Fibroblast of lung (primary cell): Measurements from ENCODE around the gene S100A10.

Experiments used
- EZH2 ChIP-seq: IDR thresholded peaks from 2 replicates; pipeline ENCODE4 v1.5.1; 2012; ENCODE audit warnings: low read length, control low read depth, mild to moderate bottlenecking; ENCODE audit errors: missing control alignments
- TF ChIP-seq, protein P1 (sequence below), 2 donors: IDR thresholded peaks in 1 of 2; conservative IDR thresholded peaks in 1 of 2; 1 replicate in 1 of 2; 2 replicates in 1 of 2; pipeline ENCODE4 v1.5.1; 2011 to 2012; ENCODE audit warnings: low read length in 2 of 2, control low read depth in 1 of 2, inconsistent platforms in 1 of 2, low read depth in 1 of 2, mild to moderate bottlenecking in 1 of 2

DNA sequence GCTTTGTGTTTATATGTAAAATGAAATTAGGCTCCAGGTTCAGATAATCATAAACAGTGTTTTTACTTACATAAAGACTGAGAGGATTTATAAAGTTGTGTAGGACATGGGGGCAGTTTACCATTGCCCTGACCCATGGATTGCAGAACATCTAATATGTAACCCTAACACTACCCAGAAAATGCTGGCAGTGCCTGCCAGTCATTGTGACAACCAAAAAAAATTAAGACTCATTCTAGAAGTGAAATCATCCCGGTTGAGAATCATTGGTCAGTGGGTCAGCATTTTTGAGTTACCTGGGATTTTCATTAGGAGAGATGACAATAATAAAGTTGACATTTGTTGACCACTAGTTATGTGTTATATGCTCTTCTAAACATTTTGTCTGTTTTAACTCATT lies 53.1 kb downstream of the S100A10 start:
- TF ChIP-seq, protein P1, sequence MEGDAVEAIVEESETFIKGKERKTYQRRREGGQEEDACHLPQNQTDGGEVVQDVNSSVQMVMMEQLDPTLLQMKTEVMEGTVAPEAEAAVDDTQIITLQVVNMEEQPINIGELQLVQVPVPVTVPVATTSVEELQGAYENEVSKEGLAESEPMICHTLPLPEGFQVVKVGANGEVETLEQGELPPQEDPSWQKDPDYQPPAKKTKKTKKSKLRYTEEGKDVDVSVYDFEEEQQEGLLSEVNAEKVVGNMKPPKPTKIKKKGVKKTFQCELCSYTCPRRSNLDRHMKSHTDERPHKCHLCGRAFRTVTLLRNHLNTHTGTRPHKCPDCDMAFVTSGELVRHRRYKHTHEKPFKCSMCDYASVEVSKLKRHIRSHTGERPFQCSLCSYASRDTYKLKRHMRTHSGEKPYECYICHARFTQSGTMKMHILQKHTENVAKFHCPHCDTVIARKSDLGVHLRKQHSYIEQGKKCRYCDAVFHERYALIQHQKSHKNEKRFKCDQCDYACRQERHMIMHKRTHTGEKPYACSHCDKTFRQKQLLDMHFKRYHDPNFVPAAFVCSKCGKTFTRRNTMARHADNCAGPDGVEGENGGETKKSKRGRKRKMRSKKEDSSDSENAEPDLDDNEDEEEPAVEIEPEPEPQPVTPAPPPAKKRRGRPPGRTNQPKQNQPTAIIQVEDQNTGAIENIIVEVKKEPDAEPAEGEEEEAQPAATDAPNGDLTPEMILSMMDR (conservative IDR thresholded peaks at IDR 0.05 in 1 of 2, IDR thresholded peaks at IDR 0.05 in 1 of 2; ENCODE audit: low read depth in 1 of 2, low read length in 2 of 2), result no peak
- TF ChIP-seq EZH2, result no peak
